Type B pancreatic cell (in vitro differentiated cells): Measurements from ENCODE around the gene SMPD2. TPM values are rescaled to one million over a fixed set of nuclear protein-coding genes. Genes with fewer than 3 reads are reported as not detected.

Source experiments
- DNase-seq: peaks from one replicate; pipeline ENCODE4 v3.0.0; 2021; ENCODE audit warnings: mixed read lengths; ENCODE audit not compliant: unreplicated experiment; ENCODE audit errors: extremely low spot score
- H3K27ac Mint-ChIP-seq: 2 replicates; pipeline ENCODE4 v1.8.0; 2021; ENCODE audit warnings: mild to moderate bottlenecking, mixed read lengths
- H3K27me3 Mint-ChIP-seq: 2 replicates; pipeline ENCODE4 v1.8.0; 2021; ENCODE audit warnings: mixed read lengths
- H3K36me3 Mint-ChIP-seq: 2 replicates; pipeline ENCODE4 v1.8.0; 2021; ENCODE audit warnings: mixed read lengths
- H3K4me1 Mint-ChIP-seq: one replicate; pipeline ENCODE4 v1.8.0; 2021; ENCODE audit warnings: mixed read lengths; ENCODE audit not compliant: unreplicated experiment
- H3K4me3 Mint-ChIP-seq: 2 replicates; pipeline ENCODE4 v1.8.0; 2021; ENCODE audit warnings: mild to moderate bottlenecking, mixed read lengths
- H3K9me3 Mint-ChIP-seq: 2 replicates; pipeline ENCODE4 v1.8.0; 2021; ENCODE audit warnings: mixed read lengths
- total RNA-seq: library from RNA; stranded (reverse); gene quantifications from 2 replicates; pipeline ENCODE4 v1.2.1, GENCODE V29; 2021; ENCODE audit warnings: low replicate concordance
- TF ChIP-seq, protein P1 (sequence below): fragments of 200-600 bp; sonication (generic); conservative IDR thresholded peaks from 2 replicates; pipeline ENCODE4 v1.5.0; 2021; ENCODE audit warnings: antibody characterized with exemption, mild to moderate bottlenecking

Gene SMPD2
- total RNA-seq, 1 donor from 2014 or later: 13.7 TPM

DNA sequence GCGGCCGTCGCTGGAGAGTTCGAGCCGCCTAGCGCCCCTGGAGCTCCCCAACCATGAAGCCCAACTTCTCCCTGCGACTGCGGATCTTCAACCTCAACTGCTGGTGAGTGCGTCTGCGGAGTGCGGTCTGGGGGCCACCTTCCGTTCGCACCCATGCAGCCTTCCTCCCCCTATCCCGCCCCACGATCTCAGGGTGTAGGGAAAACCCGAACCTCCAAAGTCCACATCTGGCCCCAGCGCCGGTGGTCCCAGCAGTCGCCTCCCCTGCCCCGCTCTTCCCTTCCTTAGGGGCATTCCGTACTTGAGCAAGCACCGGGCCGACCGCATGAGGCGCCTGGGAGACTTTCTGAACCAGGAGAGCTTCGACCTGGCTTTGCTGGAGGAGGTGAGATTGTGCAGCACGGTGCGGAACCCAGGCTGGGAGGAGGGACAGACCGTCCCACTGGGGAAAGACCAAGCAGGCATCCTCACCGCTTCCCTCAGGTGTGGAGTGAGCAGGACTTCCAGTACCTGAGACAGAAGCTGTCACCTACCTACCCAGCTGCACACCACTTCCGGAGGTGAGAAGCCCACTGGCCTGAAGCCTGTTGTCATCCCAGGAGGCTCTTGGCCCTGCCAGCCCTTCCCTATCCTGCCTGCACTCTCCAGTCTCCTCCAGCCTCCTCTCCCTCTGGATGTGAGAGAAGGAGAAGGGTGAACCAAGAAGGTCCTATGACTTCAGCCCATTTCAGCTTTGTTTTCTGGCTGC is 719 bp downstream of the SMPD2 start:
- H3K36me3 Mint-ChIP-seq: peaks cover 10% of the 10 kb centered on the region
- DNase-seq: no peak

DNA sequence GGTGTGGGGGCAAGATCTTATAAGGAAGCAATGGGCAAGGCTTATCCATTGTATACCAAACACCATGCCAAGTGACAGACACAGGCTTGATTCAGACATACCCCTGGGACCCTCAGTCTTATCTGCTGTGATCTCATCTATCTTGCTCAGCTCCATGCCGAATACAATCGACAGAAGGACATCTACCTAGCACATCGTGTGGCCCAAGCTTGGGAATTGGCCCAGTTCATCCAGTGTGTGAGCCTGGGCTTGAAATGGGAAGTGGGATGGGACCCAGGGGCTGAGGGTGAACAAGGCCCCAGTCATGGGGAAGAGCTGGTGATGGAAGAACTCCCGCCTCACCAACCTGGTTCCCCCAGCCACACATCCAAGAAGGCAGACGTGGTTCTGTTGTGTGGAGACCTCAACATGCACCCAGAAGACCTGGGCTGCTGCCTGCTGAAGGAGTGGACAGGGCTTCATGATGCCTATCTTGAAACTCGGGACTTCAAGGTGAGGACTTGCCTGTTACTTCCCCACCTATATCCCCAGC is 1.9 kb downstream of the SMPD2 start:
- no peaks in the 10 kb centered on the region for H3K27me3 Mint-ChIP-seq
- peaks cover 15% of the 10 kb centered on the region for H3K36me3 Mint-ChIP-seq
- H3K9me3 Mint-ChIP-seq: no peaks in the 10 kb centered on the region
- peaks cover 5% of the 10 kb centered on the region for H3K4me1 Mint-ChIP-seq
- no peak for DNase-seq
- no peak overlapping the region for H3K27ac Mint-ChIP-seq
- TF ChIP-seq, protein P1, sequence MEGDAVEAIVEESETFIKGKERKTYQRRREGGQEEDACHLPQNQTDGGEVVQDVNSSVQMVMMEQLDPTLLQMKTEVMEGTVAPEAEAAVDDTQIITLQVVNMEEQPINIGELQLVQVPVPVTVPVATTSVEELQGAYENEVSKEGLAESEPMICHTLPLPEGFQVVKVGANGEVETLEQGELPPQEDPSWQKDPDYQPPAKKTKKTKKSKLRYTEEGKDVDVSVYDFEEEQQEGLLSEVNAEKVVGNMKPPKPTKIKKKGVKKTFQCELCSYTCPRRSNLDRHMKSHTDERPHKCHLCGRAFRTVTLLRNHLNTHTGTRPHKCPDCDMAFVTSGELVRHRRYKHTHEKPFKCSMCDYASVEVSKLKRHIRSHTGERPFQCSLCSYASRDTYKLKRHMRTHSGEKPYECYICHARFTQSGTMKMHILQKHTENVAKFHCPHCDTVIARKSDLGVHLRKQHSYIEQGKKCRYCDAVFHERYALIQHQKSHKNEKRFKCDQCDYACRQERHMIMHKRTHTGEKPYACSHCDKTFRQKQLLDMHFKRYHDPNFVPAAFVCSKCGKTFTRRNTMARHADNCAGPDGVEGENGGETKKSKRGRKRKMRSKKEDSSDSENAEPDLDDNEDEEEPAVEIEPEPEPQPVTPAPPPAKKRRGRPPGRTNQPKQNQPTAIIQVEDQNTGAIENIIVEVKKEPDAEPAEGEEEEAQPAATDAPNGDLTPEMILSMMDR: no peak
- peak overlapping the region; percentile 98 for H3K4me3 Mint-ChIP-seq

More for the DNA sequence above, 719 bp downstream of the SMPD2 start:
- Mint-ChIP-seq H3K4me1 (peaks cover 5% of the 10 kb centered on the region), H3K27ac (peak overlapping the region; percentile 90), H3K27me3 (no peaks in the 10 kb centered on the region), H3K9me3 (no peaks in the 10 kb centered on the region), H3K4me3 (peak overlapping the region; percentile 98)
- TF ChIP-seq, protein P1: peak; percentile 48

DNA sequence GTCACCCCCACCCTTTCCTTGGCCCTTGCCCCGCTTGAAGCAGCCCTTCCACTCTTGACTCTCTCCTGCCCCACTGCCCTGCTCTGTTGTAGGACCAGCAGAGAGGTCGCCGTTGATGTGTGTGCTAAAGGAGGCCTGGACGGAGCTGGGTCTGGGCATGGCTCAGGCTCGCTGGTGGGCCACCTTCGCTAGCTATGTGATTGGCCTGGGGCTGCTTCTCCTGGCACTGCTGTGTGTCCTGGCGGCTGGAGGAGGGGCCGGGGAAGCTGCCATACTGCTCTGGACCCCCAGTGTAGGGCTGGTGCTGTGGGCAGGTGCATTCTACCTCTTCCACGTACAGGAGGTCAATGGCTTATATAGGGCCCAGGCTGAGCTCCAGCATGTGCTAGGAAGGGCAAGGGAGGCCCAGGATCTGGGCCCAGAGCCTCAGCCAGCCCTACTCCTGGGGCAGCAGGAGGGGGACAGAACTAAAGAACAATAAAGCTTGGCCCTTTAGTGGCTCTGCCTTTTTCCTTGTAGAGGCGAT is 3.0 kb downstream of the SMPD2 start:
- H3K27me3 Mint-ChIP-seq: no peaks in the 10 kb centered on the region
- DNase-seq: no peak
- TF ChIP-seq, protein P1: no peak
- H3K27ac Mint-ChIP-seq: no peak overlapping the region
- H3K9me3 Mint-ChIP-seq: no peaks in the 10 kb centered on the region
- H3K4me3 Mint-ChIP-seq: no peak overlapping the region
- peaks cover 15% of the 10 kb centered on the region for H3K36me3 Mint-ChIP-seq
- peaks cover 5% of the 10 kb centered on the region for H3K4me1 Mint-ChIP-seq

DNA sequence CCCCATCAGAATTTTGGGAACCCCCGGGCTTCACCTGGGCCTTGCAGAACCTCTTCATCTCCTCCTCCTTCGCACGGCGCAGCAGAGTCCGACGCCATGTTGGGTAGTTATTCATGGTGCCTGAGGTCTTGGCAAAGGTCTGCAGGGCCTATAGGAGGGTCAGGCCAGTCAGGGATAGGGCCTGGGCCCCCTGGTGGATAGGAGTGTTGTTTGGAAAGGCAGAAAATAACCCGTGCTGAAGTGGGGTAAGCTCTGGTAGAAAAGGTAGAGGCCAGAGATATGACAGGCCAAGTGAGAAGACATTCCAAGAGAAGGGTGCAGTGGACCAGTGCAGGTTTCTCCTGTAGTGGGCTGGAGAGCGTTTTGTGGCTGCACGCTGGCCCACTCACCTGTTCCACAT is 4.9 kb downstream of the SMPD2 start:
- Mint-ChIP-seq H3K4me3 (no peak overlapping the region), H3K27ac (no peak overlapping the region), H3K27me3 (no peaks in the 10 kb centered on the region), H3K9me3 (no peaks in the 10 kb centered on the region), H3K36me3 (peaks cover 15% of the 10 kb centered on the region), H3K4me1 (no peaks in the 10 kb centered on the region)
- TF ChIP-seq, protein P1: no peak
- no peak for DNase-seq

DNA sequence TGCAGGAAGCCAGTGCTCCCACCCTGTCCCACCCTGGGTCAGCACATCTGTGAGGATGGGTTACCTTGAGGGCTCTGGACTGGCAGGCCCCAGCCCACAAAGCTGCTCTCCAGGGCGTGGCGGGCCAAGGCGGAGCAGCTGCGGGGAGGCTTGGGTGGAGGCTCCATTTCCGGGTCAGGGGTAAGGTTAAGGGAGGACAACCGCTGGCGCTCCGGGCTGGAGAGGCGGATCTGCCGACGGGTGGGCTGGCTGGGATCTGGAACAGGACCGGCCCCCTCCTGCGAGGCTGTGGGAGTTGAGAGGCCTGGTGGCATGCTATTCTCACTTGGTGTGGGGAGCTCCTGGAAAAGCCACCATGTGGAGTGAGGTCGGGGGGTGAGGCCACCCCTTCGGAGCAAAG is 5.5 kb downstream of the SMPD2 start:
- Mint-ChIP-seq H3K27me3 (no peaks in the 10 kb centered on the region), H3K9me3 (no peaks in the 10 kb centered on the region), H3K4me1 (no peaks in the 10 kb centered on the region), H3K27ac (no peak overlapping the region), H3K4me3 (no peak overlapping the region), H3K36me3 (peaks cover 15% of the 10 kb centered on the region)
- TF ChIP-seq, protein P1: no peak
- DNase-seq: no peak
